Left ventricle myocardium inferior (tissue), 1 donor: ENCODE measurements around the gene COBLL1. TPM values are rescaled to one million over a fixed set of nuclear protein-coding genes. Genes with fewer than 3 reads are reported as not detected.
A peak's percentile ranks its signal among the peaks of the same experiment; 100 is the strongest.

Experiments
- DNase-seq: peaks from one replicate; pipeline ENCODE4 v3.0.0-alpha.2; 2020
- H3K27ac ChIP-seq: fragments of 200-600 bp; replicated peaks from 2 replicates; pipeline ENCODE4 v1.8.0; 2021
- H3K27me3 ChIP-seq: fragments of 200-600 bp; 2 replicates; pipeline ENCODE4 v1.8.0; 2021; ENCODE audit warnings: low read depth
- H3K36me3 ChIP-seq: fragments of 200-600 bp; 2 replicates; pipeline ENCODE4 v1.8.0; 2021
- H3K4me1 ChIP-seq: fragments of 200-600 bp; 2 replicates; pipeline ENCODE4 v1.8.0; 2021
- H3K4me3 ChIP-seq: fragments of 200-600 bp; 2 replicates; pipeline ENCODE4 v1.8.0; 2021; ENCODE audit warnings: mild to moderate bottlenecking, moderate library complexity
- H3K9me3 ChIP-seq: fragments of 200-600 bp; replicated peaks from 2 replicates; pipeline ENCODE4 v1.8.0; 2021
- CTCF ChIP-seq: fragments of 200-600 bp; IDR thresholded peaks from 2 replicates; pipeline ENCODE4 v1.8.0; 2021; ENCODE audit warnings: antibody characterized with exemption, mild to moderate bottlenecking, borderline replicate concordance
- intact Hi-C: fragments of 100-400 bp; cut with micrococcal nuclease; formaldehyde crosslinking; loops from one replicate; pipeline ENCODE4 v1.11.0; 2022
- total RNA-seq: library from RNA; stranded (reverse); fragmentation: NEBNext Ultra II Directional; extraction: Animal tissue kit (Norgen Biotek cat#: 25700); gene quantifications from one replicate; pipeline ENCODE4 v1.2.1, GENCODE V29; 2021
- donor health status: DM: no; HTN: yes; CAD: no; lungs with severe emphysema.

The COBLL1 gene
- total RNA-seq, 1 donor from 2014 or later = 15.3 TPM

- Histone ChIP-seq H3K27me3 (no peaks in the 10 kb centered on the region), H3K4me3 (peak overlapping the region; percentile 90), H3K9me3 (no peaks in the 10 kb centered on the region), H3K27ac (peak overlapping the region; percentile 97), H3K4me1 (peaks cover 59% of the 10 kb centered on the region), H3K36me3 (no peaks in the 10 kb centered on the region)
- DNase-seq = peak; percentile 84
- intact Hi-C loops = loop anchor here (5.0 kb wide), 1 partner anchor 71 kb away; no protein-coding TSS in a partner anchor
- peak; percentile 32 for TF ChIP-seq CTCF
Measured at GRCh38 chr2:164840930-164841718, 499 bp downstream of the COBLL1 start.

GRCh38 chr2:164840458-164840929 lies 1.1 kb downstream of the COBLL1 start:
- Histone ChIP-seq H3K9me3 (no peaks in the 10 kb centered on the region), H3K4me1 (peaks cover 60% of the 10 kb centered on the region), H3K27ac (peak overlapping the region; percentile 97), H3K27me3 (no peaks in the 10 kb centered on the region), H3K36me3 (no peaks in the 10 kb centered on the region), H3K4me3 (peak overlapping the region; percentile 90)
- DNase-seq = peak; percentile 44
- intact Hi-C loops = loop anchor here (5.0 kb wide), 1 partner anchor 72 kb away; no protein-coding TSS in a partner anchor
- no peak for TF ChIP-seq CTCF

- Histone ChIP-seq H3K9me3 (no peaks in the 10 kb centered on the region), H3K27me3 (no peaks in the 10 kb centered on the region), H3K4me3 (peak overlapping the region; percentile 90), H3K36me3 (no peaks in the 10 kb centered on the region), H3K27ac (peak overlapping the region; percentile 97), H3K4me1 (peaks cover 66% of the 10 kb centered on the region)
- DNase-seq = no peak
- no peak for TF ChIP-seq CTCF
- intact Hi-C loops = loop anchor here (5.0 to 10.0 kb wide), 2 partner anchors 72 to 95 kb away; no protein-coding TSS in a partner anchor
Measured at GRCh38 chr2:164839914-164840457, 1.6 kb downstream of the COBLL1 start.

- TF ChIP-seq CTCF = no peak
- intact Hi-C loops = loop anchor here (10.0 kb wide), 1 partner anchor 93 kb away; no protein-coding TSS in a partner anchor
- DNase-seq = no peak
- peak overlapping the region; percentile 90 for H3K4me3 ChIP-seq
- no peaks in the 10 kb centered on the region for H3K27me3 ChIP-seq
- H3K36me3 ChIP-seq = no peaks in the 10 kb centered on the region
- peak overlapping the region; percentile 97 for H3K27ac ChIP-seq
- H3K4me1 ChIP-seq = peaks cover 77% of the 10 kb centered on the region
- no peaks in the 10 kb centered on the region for H3K9me3 ChIP-seq
Measured at GRCh38 chr2:164837807-164838206, 3.8 kb downstream of the COBLL1 start.

DNA sequence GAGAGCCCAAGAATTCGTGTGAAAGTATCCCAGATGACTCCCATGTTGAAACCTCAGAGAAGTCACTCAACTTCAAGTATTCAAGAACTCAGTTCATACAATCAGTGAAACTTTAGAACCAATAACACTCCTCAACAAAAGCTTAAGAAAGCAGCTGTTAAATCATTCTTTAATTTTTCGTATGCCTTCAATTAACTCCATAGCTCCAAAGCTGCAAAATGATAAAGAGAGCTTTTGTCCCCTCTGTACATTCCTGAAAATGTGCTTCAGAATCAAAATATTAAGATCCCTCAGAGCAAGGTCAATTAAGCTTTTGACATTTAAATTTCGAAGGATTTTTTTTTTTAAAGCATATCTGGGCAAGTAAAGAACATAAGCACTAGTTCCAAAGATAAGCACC lies 4.7 kb downstream of the COBLL1 start:
- H3K4me1 ChIP-seq = peaks cover 76% of the 10 kb centered on the region

More for the DNA sequence above, 4.7 kb downstream of the COBLL1 start:
- no peak for DNase-seq
- Histone ChIP-seq H3K27ac (peak overlapping the region; percentile 97), H3K36me3 (no peaks in the 10 kb centered on the region), H3K4me3 (no peak overlapping the region), H3K9me3 (no peaks in the 10 kb centered on the region), H3K27me3 (no peaks in the 10 kb centered on the region)
- no peak for TF ChIP-seq CTCF
- intact Hi-C loops = loop anchor here (10.0 kb wide), 1 partner anchor 92 kb away; no protein-coding TSS in a partner anchor
